Fibroblast of the aortic adventitia (primary cell): ENCODE results near the gene MGAT5. TPM values are rescaled to one million over a fixed set of nuclear protein-coding genes. Genes with fewer than 3 reads are reported as not detected.

Source experiments
- DNase-seq: peaks from one replicate; pipeline ENCODE4 v3.0.0-alpha.2; 2010; ENCODE audit warnings: low read depth
- H3K4me3 ChIP-seq: 2 replicates; pipeline ENCODE4 v1.5.1; 2011; ENCODE audit warnings: low read depth, mild to moderate bottlenecking, control low read depth, low read length, moderate library complexity
- CTCF ChIP-seq: IDR thresholded peaks from 2 replicates; pipeline ENCODE4 v1.5.1; 2011; ENCODE audit warnings: mild to moderate bottlenecking, low read length, control low read depth, inconsistent platforms; ENCODE audit not compliant: insufficient read depth
- total RNA-seq: library from RNA; depleted of rRNA; stranded (reverse); fragments of >200 nt; gene quantifications from 2 replicates; pipeline ENCODE4 v1.2.3, GENCODE V29; 2012; ENCODE audit warnings: low replicate concordance

MGAT5 gene
- total RNA-seq, 1 donor: 46.5 TPM

- no peak for TF ChIP-seq CTCF
Measured at GRCh38 chr2:134398300-134398699, 144.4 kb downstream of the MGAT5 start.

GRCh38 chr2:134399096-134399495, 145.2 kb downstream of the MGAT5 start:
- DNase-seq: no peak
- no peak for TF ChIP-seq CTCF

More at GRCh38 chr2:134398300-134398699, 144.4 kb downstream of the MGAT5 start:
- no peak overlapping the region for H3K4me3 ChIP-seq
- DNase-seq: peak; percentile 59

GRCh38 chr2:134401081-134401497, 147.2 kb downstream of the MGAT5 start:
- DNase-seq: peak; percentile 79
- H3K4me3 ChIP-seq: no peak overlapping the region
- no peak for TF ChIP-seq CTCF

More at GRCh38 chr2:134399096-134399495, 145.2 kb downstream of the MGAT5 start:
- H3K4me3 ChIP-seq: no peak overlapping the region

- peak; percentile 43 for DNase-seq
- TF ChIP-seq CTCF: no peak
Measured at GRCh38 chr2:134401789-134402188, 147.9 kb downstream of the MGAT5 start.

GRCh38 chr2:134402410-134402809, 148.5 kb downstream of the MGAT5 start:
- H3K4me3 ChIP-seq: no peak overlapping the region
- TF ChIP-seq CTCF: peak; percentile 5
- DNase-seq: peak; percentile 95

More at GRCh38 chr2:134401789-134402188, 147.9 kb downstream of the MGAT5 start:
- H3K4me3 ChIP-seq: no peak overlapping the region

GRCh38 chr2:134405611-134406081, 151.8 kb downstream of the MGAT5 start:
- DNase-seq: peak; percentile 49
- H3K4me3 ChIP-seq: no peak overlapping the region
- TF ChIP-seq CTCF: no peak

GRCh38 chr2:134406311-134406710, 152.4 kb downstream of the MGAT5 start:
- TF ChIP-seq CTCF: no peak
- H3K4me3 ChIP-seq: no peak overlapping the region
- DNase-seq: no peak
